ENCODE data around the gene HOXD8.

HOXD8 gene

DNA sequence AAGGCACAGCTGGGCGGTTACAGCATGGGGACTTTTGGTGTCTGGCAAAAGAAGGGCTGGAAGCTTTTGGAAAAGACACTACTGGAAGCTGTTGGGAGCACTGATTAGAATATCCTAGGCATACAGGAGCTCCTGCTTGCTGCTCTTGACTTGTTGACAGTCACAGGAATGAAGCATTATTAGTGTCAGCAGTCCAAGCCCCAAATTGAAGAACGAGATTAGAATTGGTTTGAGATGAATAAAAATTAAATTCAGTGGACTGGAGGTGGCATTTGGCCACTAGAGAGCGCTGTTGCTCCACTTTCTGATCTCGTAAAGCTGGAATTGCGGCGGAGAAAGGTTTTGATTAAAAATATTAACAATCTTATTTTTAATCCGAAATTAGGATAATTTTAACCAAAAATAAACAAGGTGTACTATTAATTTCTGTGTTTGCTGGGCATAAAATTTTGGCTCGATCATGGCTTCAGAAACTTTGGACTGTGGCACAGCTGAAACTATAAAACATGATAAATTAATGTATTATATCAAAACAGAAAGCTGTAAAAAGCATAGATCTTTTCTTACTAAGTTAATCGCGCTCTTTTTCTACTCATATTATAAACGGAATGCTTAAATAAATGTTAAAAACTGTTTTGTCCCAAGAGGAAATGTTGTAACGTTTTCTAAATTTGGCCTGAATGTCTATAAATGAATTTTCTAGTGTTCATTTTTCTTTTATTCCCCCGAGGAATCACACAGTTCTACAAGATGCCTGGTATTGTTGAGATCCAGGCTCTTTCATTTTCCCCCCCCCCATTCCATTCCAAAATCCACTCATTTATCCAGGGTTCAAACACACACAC, 2.4 kb upstream of the HOXD8 start:
- DNase-seq: peak; percentile 48
- H3K79me1 ChIP-seq (replicated peaks; ENCODE audit: low read length, poor library complexity, severe bottlenecking): no peaks in the 10 kb centered on the region
- H2AK5ac ChIP-seq (ENCODE audit: low read length, severe bottlenecking): no peak overlapping the region
- no peak overlapping the region for H3K23ac ChIP-seq (ENCODE audit: low read length in 2 of 2)
- H3K4me3 ChIP-seq (ENCODE audit: insufficient read depth in 1 of 2, low read depth in 1 of 2, low read length in 2 of 2): peak overlapping the region in 1 of 2 experiments; percentile 84
- H3K4ac ChIP-seq (ENCODE audit: low read depth in 1 of 2, low read length in 2 of 2): no peak overlapping the region
- H2BK5ac ChIP-seq (ENCODE audit: low read depth, low read length, poor library complexity, severe bottlenecking): no peak overlapping the region
- no peaks in the 10 kb centered on the region for H3K36me3 ChIP-seq (ENCODE audit: control insufficient read depth in 1 of 2, insufficient read depth in 2 of 2, low read depth in 1 of 2, low read length in 2 of 2)
- H3K9ac ChIP-seq (ENCODE audit: low read length): peak overlapping the region; percentile 90
- H2AFZ ChIP-seq (ENCODE audit: low read depth, low read length): no peak overlapping the region
- H3K27ac ChIP-seq (ENCODE audit: low read length, poor library complexity, severe bottlenecking): no peak overlapping the region
- H2BK12ac ChIP-seq (ENCODE audit: low read length in 2 of 2): no peak overlapping the region
- 4% methylated on average over 3 of the region's 13 CpGs for WGBS
- no peak overlapping the region for H4K8ac ChIP-seq (ENCODE audit: low read length)
- H3K4me2 ChIP-seq (ENCODE audit: low read length, poor library complexity, severe bottlenecking): no peak overlapping the region
- no peak overlapping the region for H2BK120ac ChIP-seq (ENCODE audit: low read depth, low read length)
- peaks cover 33% of the 10 kb centered on the region for H3K4me1 ChIP-seq (ENCODE audit: control insufficient read depth, insufficient read depth, low read depth, low read length)
- no peak overlapping the region for H3K18ac ChIP-seq (ENCODE audit: low read depth in 1 of 2, low read length in 2 of 2)
- no peak overlapping the region for H2BK15ac ChIP-seq (ENCODE audit: low read depth, poor library complexity, severe bottlenecking)
- H3K14ac ChIP-seq (ENCODE audit: low read length in 2 of 2): no peak overlapping the region
- H3K27me3 ChIP-seq (ENCODE audit: control insufficient read depth in 1 of 2, insufficient read depth in 1 of 2, low read length in 2 of 2): peaks cover 7 to 73% of the 10 kb centered on the region in 2 experiments
- no peak overlapping the region for H4K91ac ChIP-seq (ENCODE audit: low read length)
- H3K9me3 ChIP-seq (ENCODE audit: control insufficient read depth, low read length): no peaks in the 10 kb centered on the region

DNA sequence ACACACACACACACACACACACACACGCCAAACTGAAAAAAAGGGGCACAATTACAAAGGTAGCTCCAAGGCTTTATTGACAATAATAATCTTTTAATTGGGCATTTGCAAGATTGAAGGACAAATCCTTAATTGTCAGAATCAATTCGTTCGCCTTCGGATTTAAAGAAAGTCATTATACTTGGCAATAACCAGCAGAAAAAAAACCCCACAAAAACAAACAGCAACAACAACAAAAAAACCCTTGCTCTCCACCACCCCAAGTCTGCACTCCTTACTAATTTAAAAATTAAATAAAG, 1.8 kb upstream of the HOXD8 start:
- Histone ChIP-seq H4K8ac (ENCODE audit: low read length) (no peak overlapping the region), H3K9ac (ENCODE audit: low read length) (peak overlapping the region; percentile 90), H3K23ac (ENCODE audit: low read length in 2 of 2) (no peak overlapping the region), H3K14ac (ENCODE audit: low read length in 2 of 2) (no peak overlapping the region), H2BK5ac (ENCODE audit: low read depth, low read length, poor library complexity, severe bottlenecking) (no peak overlapping the region), H3K27me3 (ENCODE audit: control insufficient read depth in 1 of 2, insufficient read depth in 1 of 2, low read length in 2 of 2) (peaks cover 7 to 74% of the 10 kb centered on the region in 2 experiments), H3K27ac (ENCODE audit: low read length, poor library complexity, severe bottlenecking) (no peak overlapping the region), H2AK5ac (ENCODE audit: low read length, severe bottlenecking) (no peak overlapping the region), H3K18ac (ENCODE audit: low read depth in 1 of 2, low read length in 2 of 2) (no peak overlapping the region), H3K9me3 (ENCODE audit: control insufficient read depth, low read length) (no peaks in the 10 kb centered on the region), H2BK12ac (ENCODE audit: low read length in 2 of 2) (no peak overlapping the region), H2BK15ac (ENCODE audit: low read depth, poor library complexity, severe bottlenecking) (no peak overlapping the region), H3K4ac (ENCODE audit: low read depth in 1 of 2, low read length in 2 of 2) (no peak overlapping the region), H4K91ac (ENCODE audit: low read length) (no peak overlapping the region), H3K4me2 (ENCODE audit: low read length, poor library complexity, severe bottlenecking) (no peak overlapping the region), H2AFZ (ENCODE audit: low read depth, low read length) (no peak overlapping the region), H3K4me3 (ENCODE audit: insufficient read depth in 1 of 2, low read depth in 1 of 2, low read length in 2 of 2) (peak overlapping the region in 1 of 2 experiments; percentile 84), H3K79me1 (replicated peaks; ENCODE audit: low read length, poor library complexity, severe bottlenecking) (no peaks in the 10 kb centered on the region), H3K36me3 (ENCODE audit: control insufficient read depth in 1 of 2, insufficient read depth in 2 of 2, low read depth in 1 of 2, low read length in 2 of 2) (no peaks in the 10 kb centered on the region), H2BK120ac (ENCODE audit: low read depth, low read length) (no peak overlapping the region), H3K4me1 (ENCODE audit: control insufficient read depth, insufficient read depth, low read depth, low read length) (peaks cover 28% of the 10 kb centered on the region)
- 55% methylated on average over 3 of the region's 4 CpGs for WGBS
- DNase-seq: no peak

DNA sequence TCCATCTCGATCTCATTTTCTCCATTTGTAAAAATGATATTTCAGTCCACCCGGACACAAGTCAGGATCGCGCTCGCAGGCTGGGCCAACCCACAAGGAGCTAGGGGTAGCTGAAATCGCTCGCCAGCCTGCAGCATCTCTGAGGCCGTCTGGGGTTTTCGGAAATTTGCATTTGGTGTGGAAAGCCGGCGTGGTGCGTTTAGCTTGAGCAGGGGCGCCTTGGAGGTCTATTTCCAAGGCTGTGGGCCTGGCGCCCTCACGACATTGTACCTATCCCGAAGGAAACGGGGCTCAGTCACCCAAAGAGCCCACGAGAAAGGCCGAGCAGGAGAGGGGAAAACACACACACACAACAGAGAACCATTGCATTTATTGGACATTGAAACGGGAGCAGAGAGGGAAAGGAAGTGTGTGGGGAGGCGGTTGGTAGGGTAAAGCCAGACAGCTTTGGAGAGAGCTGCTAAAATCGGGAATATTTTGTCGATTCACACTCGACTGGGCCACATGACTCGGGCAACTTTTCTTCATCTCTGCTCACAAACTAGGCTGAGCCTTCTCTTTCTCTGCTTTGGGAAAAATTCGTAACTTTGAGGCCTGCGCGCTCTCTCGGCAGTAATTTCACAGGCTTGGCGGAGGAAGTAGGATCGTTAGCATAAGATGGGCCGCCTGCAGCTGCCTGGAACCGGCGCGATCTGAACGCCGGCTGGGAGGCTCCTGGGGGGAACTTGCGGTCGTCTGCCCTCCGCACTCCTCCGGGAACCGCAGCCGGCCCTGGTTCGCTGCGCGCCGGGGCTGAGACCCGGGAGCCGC, 1.1 kb upstream of the HOXD8 start:
- peak overlapping the region; percentile 90 for H3K9ac ChIP-seq (ENCODE audit: low read length)
- no peaks in the 10 kb centered on the region for H3K36me3 ChIP-seq (ENCODE audit: control insufficient read depth in 1 of 2, insufficient read depth in 2 of 2, low read depth in 1 of 2, low read length in 2 of 2)
- no peak overlapping the region for H4K91ac ChIP-seq (ENCODE audit: low read length)
- H3K9me3 ChIP-seq (ENCODE audit: control insufficient read depth, low read length): no peaks in the 10 kb centered on the region
- H2BK5ac ChIP-seq (ENCODE audit: low read depth, low read length, poor library complexity, severe bottlenecking): no peak overlapping the region
- no peak overlapping the region for H4K8ac ChIP-seq (ENCODE audit: low read length)
- H2BK15ac ChIP-seq (ENCODE audit: low read depth, poor library complexity, severe bottlenecking): no peak overlapping the region
- peaks cover 21% of the 10 kb centered on the region for H3K4me1 ChIP-seq (ENCODE audit: control insufficient read depth, insufficient read depth, low read depth, low read length)
- no peak for DNase-seq
- WGBS: 11% methylated on average over 49 of the region's 49 CpGs
- no peak overlapping the region for H2BK12ac ChIP-seq (ENCODE audit: low read length in 2 of 2)
- peak overlapping the region; percentile 66 for H3K4me2 ChIP-seq (ENCODE audit: low read length, poor library complexity, severe bottlenecking)
- H3K27ac ChIP-seq (ENCODE audit: low read length, poor library complexity, severe bottlenecking): no peak overlapping the region
- H3K23ac ChIP-seq (ENCODE audit: low read length in 2 of 2): peak overlapping the region in 1 of 2 experiments; percentile 6
- H3K18ac ChIP-seq (ENCODE audit: low read depth in 1 of 2, low read length in 2 of 2): no peak overlapping the region
- no peak overlapping the region for H2AK5ac ChIP-seq (ENCODE audit: low read length, severe bottlenecking)
- H3K79me1 ChIP-seq (replicated peaks; ENCODE audit: low read length, poor library complexity, severe bottlenecking): peaks cover under 1% of the 10 kb centered on the region
- H3K4me3 ChIP-seq (ENCODE audit: insufficient read depth in 1 of 2, low read depth in 1 of 2, low read length in 2 of 2): peak overlapping the region; percentile 32 to 84
- peaks cover 7 to 76% of the 10 kb centered on the region in 2 experiments for H3K27me3 ChIP-seq (ENCODE audit: control insufficient read depth in 1 of 2, insufficient read depth in 1 of 2, low read length in 2 of 2)
- H2BK120ac ChIP-seq (ENCODE audit: low read depth, low read length): no peak overlapping the region
- no peak overlapping the region for H3K4ac ChIP-seq (ENCODE audit: low read depth in 1 of 2, low read length in 2 of 2)
- H2AFZ ChIP-seq (ENCODE audit: low read depth, low read length): no peak overlapping the region
- H3K14ac ChIP-seq (ENCODE audit: low read length in 2 of 2): no peak overlapping the region

DNA sequence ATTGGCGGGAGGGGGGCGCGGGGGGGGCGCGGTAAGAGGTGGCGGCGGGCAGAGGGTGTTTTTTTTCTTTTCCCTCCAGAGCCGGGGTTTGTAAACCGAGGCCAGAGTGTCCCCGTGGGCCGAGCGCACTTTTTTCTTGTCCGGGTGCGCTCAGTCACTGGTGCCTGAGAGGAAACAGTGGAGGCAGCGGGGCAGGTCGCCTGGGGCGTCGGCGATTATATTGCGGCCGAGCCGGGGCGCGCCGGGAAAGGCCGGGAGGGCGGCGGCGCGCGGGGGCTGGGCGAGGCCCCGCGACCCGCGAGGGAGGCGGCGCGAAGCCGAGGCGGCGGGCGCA, 275 bp downstream of the HOXD8 start:
- Histone ChIP-seq H3K9ac (ENCODE audit: low read length) (peak overlapping the region; percentile 96), H3K9me3 (ENCODE audit: control insufficient read depth, low read length) (no peaks in the 10 kb centered on the region), H3K4me1 (ENCODE audit: control insufficient read depth, insufficient read depth, low read depth, low read length) (peaks cover 20% of the 10 kb centered on the region), H3K4me3 (ENCODE audit: insufficient read depth in 1 of 2, low read depth in 1 of 2, low read length in 2 of 2) (peak overlapping the region; percentile 67 to 82), H3K36me3 (ENCODE audit: control insufficient read depth in 1 of 2, insufficient read depth in 2 of 2, low read depth in 1 of 2, low read length in 2 of 2) (no peaks in the 10 kb centered on the region), H3K18ac (ENCODE audit: low read depth in 1 of 2, low read length in 2 of 2) (no peak overlapping the region), H3K23ac (ENCODE audit: low read length in 2 of 2) (no peak overlapping the region), H3K27ac (ENCODE audit: low read length, poor library complexity, severe bottlenecking) (no peak overlapping the region), H3K14ac (ENCODE audit: low read length in 2 of 2) (no peak overlapping the region), H2BK12ac (ENCODE audit: low read length in 2 of 2) (no peak overlapping the region), H2BK120ac (ENCODE audit: low read depth, low read length) (no peak overlapping the region), H2BK15ac (ENCODE audit: low read depth, poor library complexity, severe bottlenecking) (peak overlapping the region; percentile 7), H2AFZ (ENCODE audit: low read depth, low read length) (no peak overlapping the region), H4K91ac (ENCODE audit: low read length) (no peak overlapping the region), H3K4me2 (ENCODE audit: low read length, poor library complexity, severe bottlenecking) (peak overlapping the region; percentile 91), H3K79me1 (replicated peaks; ENCODE audit: low read length, poor library complexity, severe bottlenecking) (peaks cover 2% of the 10 kb centered on the region), H2AK5ac (ENCODE audit: low read length, severe bottlenecking) (no peak overlapping the region), H3K27me3 (ENCODE audit: control insufficient read depth in 1 of 2, insufficient read depth in 1 of 2, low read length in 2 of 2) (peaks cover 0 to 73% of the 10 kb centered on the region in 2 experiments), H3K4ac (ENCODE audit: low read depth in 1 of 2, low read length in 2 of 2) (no peak overlapping the region), H2BK5ac (ENCODE audit: low read depth, low read length, poor library complexity, severe bottlenecking) (no peak overlapping the region), H4K8ac (ENCODE audit: low read length) (no peak overlapping the region)
- 2% methylated on average over 20 of the region's 43 CpGs for WGBS
- DNase-seq: no peak

Data from mesenchymal stem cell (in vitro differentiated cells and primary cell).